Measurements from ENCODE around the gene TMC6. TPM values are rescaled to one million over a fixed set of nuclear protein-coding genes. Genes with fewer than 3 reads are reported as not detected.

Gene TMC6
- polyA plus RNA-seq, 1 donor (not counting 4 experiments of a cell fraction or from before 2014, with no cell fraction given) = 20.4 TPM

DNA sequence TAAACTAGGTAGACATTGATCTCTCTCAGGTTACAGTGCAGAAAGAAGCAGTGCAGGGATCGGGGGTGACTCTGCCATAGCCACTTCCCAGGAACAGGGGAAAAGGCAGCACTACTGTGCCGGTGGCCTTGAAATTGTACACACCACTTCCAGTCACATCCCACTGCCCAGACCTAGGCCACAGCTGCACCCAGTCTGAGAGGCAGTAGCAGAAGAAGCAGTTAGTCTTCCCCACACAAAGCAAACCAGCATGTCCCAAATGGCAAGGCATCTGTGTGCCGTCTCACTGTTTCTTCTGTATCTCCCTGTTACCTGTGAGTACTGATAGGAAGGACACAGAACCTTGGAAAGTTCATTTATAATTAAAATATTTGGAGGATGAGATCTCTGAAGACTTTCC, 47.0 kb downstream of the TMC6 start:
- DNase-seq (ENCODE audit: low read depth, low spot score) (no peak), FAIRE-seq (no peak)
- Histone ChIP-seq H3K27ac (ENCODE audit: control insufficient read depth, insufficient read depth, low read length) (no peak overlapping the region), H3K4me2 (ENCODE audit: control insufficient read depth, extremely low read depth, insufficient read depth, low read depth, low read length) (no peak overlapping the region), H2AFZ (ENCODE audit: control insufficient read depth, low read length) (no peak overlapping the region), H3K9me3 (ENCODE audit: control insufficient read depth, low read depth, low read length) (no peaks in the 10 kb centered on the region), H4K20me1 (ENCODE audit: control insufficient read depth, extremely low read depth, insufficient read depth, low read length) (no peaks in the 10 kb centered on the region), H3K9me1 (ENCODE audit: control insufficient read depth, extremely low read depth, insufficient read depth, low read length) (no peaks in the 10 kb centered on the region), H3K9ac (ENCODE audit: control insufficient read depth, extremely low read depth, insufficient read depth, low read length) (no peak overlapping the region), H3K36me3 (ENCODE audit: control insufficient read depth in 2 of 2, extremely low read depth in 1 of 2, insufficient read depth in 2 of 2, low read length in 2 of 2) (no peaks in the 10 kb centered on the region), H3K27me3 (ENCODE audit: control insufficient read depth, extremely low read depth, insufficient read depth, low read length) (no peaks in the 10 kb centered on the region), H3K79me2 (ENCODE audit: control insufficient read depth, insufficient read depth, low read length) (no peaks in the 10 kb centered on the region), H3K4me3 (ENCODE audit: control insufficient read depth in 2 of 3, extremely low read depth in 1 of 3, insufficient read depth in 2 of 3, low read depth in 1 of 3, low read length in 3 of 3) (no peak overlapping the region), H3K4me1 (ENCODE audit: control insufficient read depth, extremely low read depth, insufficient read depth, low read length) (no peaks in the 10 kb centered on the region)
- dilution Hi-C loops (cut with MboI; ENCODE audit: extremely low pct_ligation_motif_present, low sequenced_read_pairs) = no loop called here
- TF ChIP-seq, protein P1, sequence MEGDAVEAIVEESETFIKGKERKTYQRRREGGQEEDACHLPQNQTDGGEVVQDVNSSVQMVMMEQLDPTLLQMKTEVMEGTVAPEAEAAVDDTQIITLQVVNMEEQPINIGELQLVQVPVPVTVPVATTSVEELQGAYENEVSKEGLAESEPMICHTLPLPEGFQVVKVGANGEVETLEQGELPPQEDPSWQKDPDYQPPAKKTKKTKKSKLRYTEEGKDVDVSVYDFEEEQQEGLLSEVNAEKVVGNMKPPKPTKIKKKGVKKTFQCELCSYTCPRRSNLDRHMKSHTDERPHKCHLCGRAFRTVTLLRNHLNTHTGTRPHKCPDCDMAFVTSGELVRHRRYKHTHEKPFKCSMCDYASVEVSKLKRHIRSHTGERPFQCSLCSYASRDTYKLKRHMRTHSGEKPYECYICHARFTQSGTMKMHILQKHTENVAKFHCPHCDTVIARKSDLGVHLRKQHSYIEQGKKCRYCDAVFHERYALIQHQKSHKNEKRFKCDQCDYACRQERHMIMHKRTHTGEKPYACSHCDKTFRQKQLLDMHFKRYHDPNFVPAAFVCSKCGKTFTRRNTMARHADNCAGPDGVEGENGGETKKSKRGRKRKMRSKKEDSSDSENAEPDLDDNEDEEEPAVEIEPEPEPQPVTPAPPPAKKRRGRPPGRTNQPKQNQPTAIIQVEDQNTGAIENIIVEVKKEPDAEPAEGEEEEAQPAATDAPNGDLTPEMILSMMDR (optimal IDR thresholded peaks at IDR 0.05 in 1 of 3, IDR thresholded peaks at IDR 0.05 in 1 of 3, conservative IDR thresholded peaks at IDR 0.05 in 1 of 3; ENCODE audit: extremely low read depth in 1 of 3, insufficient read depth in 2 of 3, low read length in 3 of 3) = no peak
- no peak for TF ChIP-seq EZH2 (IDR thresholded peaks at IDR 0.05; ENCODE audit: low read length)

DNA sequence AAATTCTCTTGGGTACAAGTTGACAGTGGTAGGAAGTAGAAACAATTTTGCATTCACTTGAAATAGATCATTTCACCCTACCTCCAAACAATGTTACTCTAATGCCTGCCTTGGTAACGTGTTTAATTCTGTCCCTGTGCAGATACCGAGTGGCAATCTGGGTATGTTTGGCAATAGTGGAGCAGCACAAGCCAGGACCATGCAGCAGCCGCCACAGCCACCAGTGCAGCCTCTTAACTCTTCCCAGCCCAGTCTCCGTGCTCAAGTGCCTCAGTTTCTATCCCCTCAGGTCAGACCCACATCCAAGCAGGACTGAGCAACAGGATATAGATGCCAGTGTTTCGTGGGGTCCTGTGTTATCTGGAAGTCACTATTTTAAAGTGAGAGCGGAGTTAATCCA, 49.3 kb downstream of the TMC6 start:
- DNase-seq (ENCODE audit: low read depth, low spot score) (no peak), FAIRE-seq (no peak)
- no peaks in the 10 kb centered on the region for H3K9me1 ChIP-seq (ENCODE audit: control insufficient read depth, extremely low read depth, insufficient read depth, low read length)
- H2AFZ ChIP-seq (ENCODE audit: control insufficient read depth, low read length) = no peak overlapping the region
- no peaks in the 10 kb centered on the region for H3K79me2 ChIP-seq (ENCODE audit: control insufficient read depth, insufficient read depth, low read length)
- TF ChIP-seq, protein P1 (optimal IDR thresholded peaks at IDR 0.05 in 1 of 3, IDR thresholded peaks at IDR 0.05 in 1 of 3, conservative IDR thresholded peaks at IDR 0.05 in 1 of 3; ENCODE audit: extremely low read depth in 1 of 3, insufficient read depth in 2 of 3, low read length in 3 of 3) = no peak
- no peak for TF ChIP-seq EZH2 (IDR thresholded peaks at IDR 0.05; ENCODE audit: low read length)
- H3K9ac ChIP-seq (ENCODE audit: control insufficient read depth, extremely low read depth, insufficient read depth, low read length) = no peak overlapping the region
- no peaks in the 10 kb centered on the region for H3K27me3 ChIP-seq (ENCODE audit: control insufficient read depth, extremely low read depth, insufficient read depth, low read length)
- no peak overlapping the region for H3K27ac ChIP-seq (ENCODE audit: control insufficient read depth, insufficient read depth, low read length)
- no peak overlapping the region for H3K4me3 ChIP-seq (ENCODE audit: control insufficient read depth in 2 of 3, extremely low read depth in 1 of 3, insufficient read depth in 2 of 3, low read depth in 1 of 3, low read length in 3 of 3)
- no peaks in the 10 kb centered on the region for H3K9me3 ChIP-seq (ENCODE audit: control insufficient read depth, low read depth, low read length)
- H4K20me1 ChIP-seq (ENCODE audit: control insufficient read depth, extremely low read depth, insufficient read depth, low read length) = no peaks in the 10 kb centered on the region
- H3K36me3 ChIP-seq (ENCODE audit: control insufficient read depth in 2 of 2, extremely low read depth in 1 of 2, insufficient read depth in 2 of 2, low read length in 2 of 2) = no peaks in the 10 kb centered on the region
- H3K4me2 ChIP-seq (ENCODE audit: control insufficient read depth, extremely low read depth, insufficient read depth, low read depth, low read length) = no peak overlapping the region
- dilution Hi-C loops (cut with MboI; ENCODE audit: extremely low pct_ligation_motif_present, low sequenced_read_pairs) = no loop called here
- no peaks in the 10 kb centered on the region for H3K4me1 ChIP-seq (ENCODE audit: control insufficient read depth, extremely low read depth, insufficient read depth, low read length)

Measured in keratinocyte (primary cell).